B cell (primary cell): ENCODE measurements around the gene ZSWIM2.

Experiments
- EZH2 ChIP-seq: IDR thresholded peaks from 2 replicates; pipeline ENCODE4 v1.6.1; 2012; ENCODE audit warnings: borderline replicate concordance, low read depth, mild to moderate bottlenecking, moderate library complexity, low read length; ENCODE audit not compliant: insufficient read depth, poor library complexity, severe bottlenecking
- TF ChIP-seq, protein P1 (sequence below): fragments of 200-600 bp; IDR thresholded peaks from one replicate; pipeline ENCODE4 v1.8.0; 2022; ENCODE audit warnings: antibody characterized with exemption, mild to moderate bottlenecking

DNA sequence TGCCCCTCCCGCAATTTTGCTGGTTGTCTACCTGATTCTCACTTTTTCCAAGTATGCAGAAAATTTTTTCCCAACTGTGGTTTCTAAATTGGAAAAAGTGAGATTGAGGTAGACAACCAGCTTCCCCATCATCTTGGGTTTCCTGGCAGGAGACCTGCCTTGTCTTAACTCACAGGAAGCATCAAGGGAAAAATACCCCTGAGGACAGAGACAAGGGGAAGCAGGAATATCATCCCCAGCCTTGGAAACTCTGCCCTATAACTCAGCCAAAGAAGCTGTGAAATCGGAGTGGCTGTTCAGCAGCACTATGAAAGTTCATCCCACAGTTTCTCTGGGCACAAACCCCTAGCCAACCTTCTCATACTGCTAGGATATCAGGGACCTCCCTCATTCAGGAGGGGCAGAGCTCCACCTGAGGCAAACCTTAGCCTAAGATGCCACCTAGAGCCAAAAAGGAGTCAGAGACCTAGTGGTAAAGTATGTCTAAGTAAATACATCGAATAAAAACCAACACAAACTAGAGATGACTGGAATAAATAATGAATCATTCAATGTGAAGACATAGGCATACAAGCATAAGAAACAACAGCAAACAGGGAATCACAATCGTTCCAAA lies 68.2 kb downstream of the ZSWIM2 start:
- TF ChIP-seq, protein P1, sequence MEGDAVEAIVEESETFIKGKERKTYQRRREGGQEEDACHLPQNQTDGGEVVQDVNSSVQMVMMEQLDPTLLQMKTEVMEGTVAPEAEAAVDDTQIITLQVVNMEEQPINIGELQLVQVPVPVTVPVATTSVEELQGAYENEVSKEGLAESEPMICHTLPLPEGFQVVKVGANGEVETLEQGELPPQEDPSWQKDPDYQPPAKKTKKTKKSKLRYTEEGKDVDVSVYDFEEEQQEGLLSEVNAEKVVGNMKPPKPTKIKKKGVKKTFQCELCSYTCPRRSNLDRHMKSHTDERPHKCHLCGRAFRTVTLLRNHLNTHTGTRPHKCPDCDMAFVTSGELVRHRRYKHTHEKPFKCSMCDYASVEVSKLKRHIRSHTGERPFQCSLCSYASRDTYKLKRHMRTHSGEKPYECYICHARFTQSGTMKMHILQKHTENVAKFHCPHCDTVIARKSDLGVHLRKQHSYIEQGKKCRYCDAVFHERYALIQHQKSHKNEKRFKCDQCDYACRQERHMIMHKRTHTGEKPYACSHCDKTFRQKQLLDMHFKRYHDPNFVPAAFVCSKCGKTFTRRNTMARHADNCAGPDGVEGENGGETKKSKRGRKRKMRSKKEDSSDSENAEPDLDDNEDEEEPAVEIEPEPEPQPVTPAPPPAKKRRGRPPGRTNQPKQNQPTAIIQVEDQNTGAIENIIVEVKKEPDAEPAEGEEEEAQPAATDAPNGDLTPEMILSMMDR, result no peak
- no peak for TF ChIP-seq EZH2
